IPS DF 4.7 (cell line): ENCODE measurements around the gene CTXND1.
A peak's percentile ranks its signal among the peaks of the same experiment; 100 is the strongest.

ENCODE experiments used
- DNase-seq: peaks from one replicate; pipeline ENCODE4 v3.0.0-alpha.2; 2013; ENCODE audit warnings: low spot score; ENCODE audit errors: extremely low read depth

CTXND1 gene

DNA sequence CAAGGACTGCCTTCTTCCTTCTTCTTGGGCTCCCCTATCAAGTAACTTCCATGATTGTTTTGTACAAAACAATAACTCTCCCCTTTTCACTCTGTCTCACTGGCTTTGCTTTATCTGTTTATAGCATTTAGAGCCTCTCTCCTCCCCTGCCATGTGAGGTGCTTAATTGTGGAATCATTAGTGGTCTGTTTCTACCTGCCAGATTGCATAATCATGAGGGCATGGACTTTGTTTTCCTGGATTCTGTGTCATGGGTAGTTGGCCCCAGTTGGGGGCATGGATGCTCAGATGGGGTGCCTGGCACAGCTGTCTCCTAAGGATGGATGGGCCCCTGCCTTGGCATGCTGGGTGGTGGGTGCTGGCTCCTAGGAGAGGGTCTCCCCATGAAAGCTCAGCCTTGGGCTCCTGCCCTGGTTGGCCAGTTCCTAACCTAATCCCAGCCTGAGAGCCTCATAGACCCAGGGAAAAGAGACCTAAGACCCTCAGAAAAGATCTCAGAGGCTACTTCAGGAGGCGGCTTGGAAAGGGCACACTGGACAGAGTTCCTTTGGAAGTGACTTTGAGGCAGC lies 8.0 kb upstream of the CTXND1 start:
- DNase-seq, result no peak

GRCh38 chr15:80251428-80252120 lies 439 bp downstream of the CTXND1 start:
- no peak for DNase-seq

DNA sequence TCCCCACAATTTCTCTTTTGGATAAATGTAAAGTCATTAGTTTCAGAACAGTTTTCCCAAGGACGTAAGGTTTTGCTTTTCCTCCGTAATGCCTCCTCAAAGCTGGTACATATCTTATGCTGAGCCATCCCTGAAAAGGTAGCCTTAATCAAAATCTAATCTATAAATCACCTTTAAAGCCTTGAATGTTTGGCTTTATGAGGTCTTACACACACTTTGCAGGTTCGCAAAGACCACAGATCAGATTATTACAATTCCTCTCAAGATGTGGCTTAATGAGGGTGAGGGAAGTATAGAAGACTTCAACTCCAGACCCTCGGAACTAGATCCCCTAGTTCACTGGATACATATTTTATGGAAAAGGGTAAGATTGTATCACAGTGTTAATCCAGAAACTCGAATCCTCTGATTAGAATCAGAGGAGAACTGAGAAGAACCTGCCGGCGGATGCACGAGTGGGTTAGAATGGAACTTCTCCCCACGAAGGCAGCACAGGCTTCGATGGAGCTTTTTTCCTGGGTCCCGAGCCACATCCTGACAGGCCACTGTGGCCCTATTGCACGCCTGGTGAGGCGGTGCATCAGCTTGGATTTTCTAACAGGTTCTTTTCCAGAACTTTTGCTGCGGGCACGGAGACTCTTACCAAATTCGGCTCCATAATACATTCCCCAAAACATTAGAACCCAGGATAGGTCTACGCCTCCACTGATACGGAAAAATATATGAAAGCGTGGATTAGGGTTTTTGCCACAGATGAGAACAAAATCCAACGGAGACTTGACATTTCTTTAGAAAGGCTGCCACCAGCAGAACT lies 1.2 kb downstream of the CTXND1 start:
- no peak for DNase-seq

DNA sequence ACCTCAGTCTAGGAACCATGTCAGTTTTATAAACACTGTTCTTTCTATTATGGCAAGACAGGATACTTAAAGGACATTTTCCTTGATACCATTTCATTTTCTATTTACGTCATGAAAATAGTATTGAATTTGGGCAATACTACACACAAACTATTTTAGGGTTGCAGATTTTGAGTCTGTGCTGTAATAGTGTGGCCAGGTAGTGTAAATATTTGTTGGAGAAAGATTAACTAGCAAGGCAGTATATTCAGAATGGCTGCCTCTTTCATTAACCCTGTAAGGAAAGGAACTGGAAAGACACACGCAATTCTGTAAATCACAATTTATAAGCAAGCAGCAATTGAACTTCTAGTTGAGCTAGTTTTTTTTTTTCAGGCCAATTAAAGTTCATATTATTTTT lies 2.0 kb downstream of the CTXND1 start:
- no peak for DNase-seq

DNA sequence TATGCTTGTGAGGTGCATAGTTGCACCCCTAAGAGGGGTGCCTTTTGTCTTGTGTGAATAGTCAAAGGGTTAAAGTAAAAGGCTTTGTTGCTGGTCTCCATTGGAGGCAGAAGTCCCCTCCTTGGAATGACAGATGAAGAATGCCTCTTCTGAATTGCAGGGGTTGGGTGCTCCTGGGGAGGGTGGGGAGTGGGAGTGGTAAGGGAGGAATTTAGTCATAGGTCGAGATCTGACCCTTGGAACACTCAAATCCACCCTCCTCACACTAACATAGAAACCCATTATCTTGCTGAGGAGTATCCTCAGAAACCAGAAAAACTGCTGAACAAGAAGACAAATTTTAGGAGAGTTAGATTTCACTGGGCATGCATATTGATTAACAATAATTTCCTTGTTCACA lies 4.7 kb downstream of the CTXND1 start:
- no peak for DNase-seq

GRCh38 chr15:80246425-80246894 lies 5.6 kb downstream of the CTXND1 start:
- DNase-seq, result no peak

- DNase-seq, result no peak
Observed at GRCh38 chr15:80242802-80243201, 9.2 kb downstream of the CTXND1 start.

GRCh38 chr15:80242132-80242769 lies 9.8 kb downstream of the CTXND1 start:
- peak; percentile 28 for DNase-seq

- DNase-seq, result no peak
Observed at GRCh38 chr15:80241508-80241907, 10.5 kb downstream of the CTXND1 start.

GRCh38 chr15:80240276-80240675 lies 11.7 kb downstream of the CTXND1 start:
- DNase-seq, result no peak

DNA sequence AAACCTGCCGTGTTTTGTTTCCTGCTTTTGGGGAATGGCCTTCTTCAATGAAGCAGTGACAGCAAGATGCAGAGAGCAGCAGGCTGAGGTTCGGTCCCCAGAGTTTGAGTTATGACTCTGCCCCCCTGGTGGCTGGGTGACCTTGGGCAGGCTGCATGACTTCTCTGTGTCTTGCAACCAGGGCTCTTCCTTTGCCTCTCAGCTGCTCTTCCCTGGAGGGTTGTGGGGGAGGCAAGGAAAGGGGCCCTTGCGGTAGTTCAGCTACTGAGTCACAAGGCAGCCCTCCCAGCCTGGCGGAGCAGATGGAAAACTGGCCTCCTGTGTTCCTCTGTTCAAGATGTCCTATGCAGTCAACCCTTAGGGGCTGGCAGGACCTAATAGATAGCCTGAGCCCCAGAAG lies 17.1 kb downstream of the CTXND1 start:
- DNase-seq, result no peak

DNA sequence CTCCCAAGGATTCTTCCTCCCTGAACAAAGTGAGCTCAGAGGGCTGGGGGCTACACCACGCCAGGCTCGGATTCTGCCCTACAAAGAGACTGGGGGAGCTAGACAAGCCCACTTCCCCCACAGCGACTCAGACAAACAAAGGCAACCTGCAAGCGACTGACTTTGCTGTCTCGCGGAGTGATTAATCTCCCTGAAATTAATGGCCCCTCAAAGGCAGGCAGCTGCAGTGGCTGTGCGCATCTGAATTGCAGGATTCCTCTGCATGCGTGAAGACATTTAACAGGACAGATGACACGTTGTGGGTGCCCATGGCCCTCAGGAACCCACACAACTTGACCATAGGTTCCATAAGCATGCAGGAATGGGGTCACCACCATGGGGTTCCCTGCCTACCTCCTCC lies 18.4 kb downstream of the CTXND1 start:
- no peak for DNase-seq

- DNase-seq, result no peak
Observed at GRCh38 chr15:80231371-80231770, 20.6 kb downstream of the CTXND1 start.

DNA sequence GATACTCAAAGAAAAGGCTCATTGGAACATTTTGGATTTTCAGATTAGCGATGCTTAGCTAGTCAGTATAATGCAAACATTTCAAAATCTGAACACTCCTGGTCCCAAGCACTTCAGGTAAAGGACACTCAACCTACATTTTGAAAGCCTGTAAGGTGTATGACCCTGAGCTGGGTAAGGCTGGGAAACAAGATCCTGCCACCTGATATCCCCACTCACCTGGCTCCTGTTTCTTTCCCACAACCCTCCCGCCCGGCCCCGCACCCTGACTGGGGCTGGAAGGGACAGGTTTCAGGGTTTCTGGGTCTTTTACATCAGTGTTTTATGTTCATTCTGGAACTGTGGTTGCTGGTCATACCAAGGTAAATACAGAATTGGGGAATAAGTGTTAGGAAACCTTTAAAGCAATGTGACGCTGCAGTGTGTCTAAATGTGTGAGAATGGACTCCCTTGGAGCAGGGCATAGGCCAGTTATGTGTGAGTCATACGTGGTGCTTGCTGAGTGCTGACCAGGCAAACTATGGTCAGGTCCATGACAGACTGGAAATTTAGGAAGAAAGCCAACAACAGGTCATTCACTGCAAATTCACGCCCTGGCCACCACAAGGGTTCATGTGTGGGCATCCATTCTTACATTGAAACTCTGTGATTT lies 22.9 kb downstream of the CTXND1 start:
- no peak for DNase-seq

- DNase-seq, result no peak
Observed at GRCh38 chr15:80219955-80220354, 32.1 kb downstream of the CTXND1 start.

GRCh38 chr15:80217327-80217900 lies 34.6 kb downstream of the CTXND1 start:
- no peak for DNase-seq

GRCh38 chr15:80216911-80217310 lies 35.1 kb downstream of the CTXND1 start:
- no peak for DNase-seq

DNA sequence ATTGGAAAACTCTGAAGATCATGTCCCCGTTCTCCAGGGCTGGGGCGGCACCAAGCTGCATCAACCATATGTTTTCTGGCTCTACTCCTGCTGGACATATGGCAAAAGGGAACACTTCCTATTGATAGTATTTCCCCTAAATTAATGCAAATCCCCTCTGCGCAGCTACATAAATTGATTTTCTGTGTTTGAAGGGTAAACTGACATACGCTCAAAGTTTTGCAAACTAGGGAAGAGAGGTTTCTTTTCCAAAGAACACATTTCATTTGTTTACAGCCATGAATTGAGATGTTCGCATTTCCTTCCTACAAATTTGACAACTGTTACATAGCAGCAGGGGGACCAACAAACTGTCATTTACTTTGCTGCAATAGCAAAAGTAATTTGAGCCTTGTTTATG lies 35.9 kb downstream of the CTXND1 start:
- DNase-seq, result no peak

GRCh38 chr15:80214910-80215309 lies 37.1 kb downstream of the CTXND1 start:
- DNase-seq, result no peak

DNA sequence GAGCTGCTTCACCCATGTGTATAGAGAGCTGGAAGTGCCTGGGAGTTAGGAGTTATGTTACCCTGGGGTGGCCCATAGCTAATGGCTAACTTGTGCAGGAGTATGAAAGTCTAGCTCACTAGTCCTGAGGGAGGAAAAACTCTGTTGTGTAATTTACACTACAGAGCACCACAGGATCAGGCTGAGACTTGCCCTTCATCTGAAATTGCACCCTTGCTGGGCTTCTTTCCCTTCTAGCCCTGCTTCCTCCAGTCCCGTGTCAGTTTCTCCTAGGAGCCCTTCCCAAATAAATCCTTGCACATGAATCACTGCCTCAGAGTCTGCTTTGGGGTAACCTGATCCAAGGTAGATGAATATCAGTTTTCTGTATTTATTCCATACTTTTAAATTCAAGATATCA lies 40.0 kb downstream of the CTXND1 start:
- no peak for DNase-seq
